D341Med (cell line): ENCODE measurements around the gene SLC2A6.

Source experiments
- DNase-seq: peaks from one replicate; pipeline ENCODE4 v3.0.0; 2012; ENCODE audit warnings: low spot score

Gene SLC2A6, protein sequence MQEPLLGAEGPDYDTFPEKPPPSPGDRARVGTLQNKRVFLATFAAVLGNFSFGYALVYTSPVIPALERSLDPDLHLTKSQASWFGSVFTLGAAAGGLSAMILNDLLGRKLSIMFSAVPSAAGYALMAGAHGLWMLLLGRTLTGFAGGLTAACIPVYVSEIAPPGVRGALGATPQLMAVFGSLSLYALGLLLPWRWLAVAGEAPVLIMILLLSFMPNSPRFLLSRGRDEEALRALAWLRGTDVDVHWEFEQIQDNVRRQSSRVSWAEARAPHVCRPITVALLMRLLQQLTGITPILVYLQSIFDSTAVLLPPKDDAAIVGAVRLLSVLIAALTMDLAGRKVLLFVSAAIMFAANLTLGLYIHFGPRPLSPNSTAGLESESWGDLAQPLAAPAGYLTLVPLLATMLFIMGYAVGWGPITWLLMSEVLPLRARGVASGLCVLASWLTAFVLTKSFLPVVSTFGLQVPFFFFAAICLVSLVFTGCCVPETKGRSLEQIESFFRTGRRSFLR

GRCh38 chr9:133478851-133479711 is at the start of gene SLC2A6:
Gene SLC2A6, minus strand, starts transcription at chr9:133479099. Its CDS starts 40 bp downstream, at chr9:133479059.
- DNase-seq, result peak; percentile 96

DNA sequence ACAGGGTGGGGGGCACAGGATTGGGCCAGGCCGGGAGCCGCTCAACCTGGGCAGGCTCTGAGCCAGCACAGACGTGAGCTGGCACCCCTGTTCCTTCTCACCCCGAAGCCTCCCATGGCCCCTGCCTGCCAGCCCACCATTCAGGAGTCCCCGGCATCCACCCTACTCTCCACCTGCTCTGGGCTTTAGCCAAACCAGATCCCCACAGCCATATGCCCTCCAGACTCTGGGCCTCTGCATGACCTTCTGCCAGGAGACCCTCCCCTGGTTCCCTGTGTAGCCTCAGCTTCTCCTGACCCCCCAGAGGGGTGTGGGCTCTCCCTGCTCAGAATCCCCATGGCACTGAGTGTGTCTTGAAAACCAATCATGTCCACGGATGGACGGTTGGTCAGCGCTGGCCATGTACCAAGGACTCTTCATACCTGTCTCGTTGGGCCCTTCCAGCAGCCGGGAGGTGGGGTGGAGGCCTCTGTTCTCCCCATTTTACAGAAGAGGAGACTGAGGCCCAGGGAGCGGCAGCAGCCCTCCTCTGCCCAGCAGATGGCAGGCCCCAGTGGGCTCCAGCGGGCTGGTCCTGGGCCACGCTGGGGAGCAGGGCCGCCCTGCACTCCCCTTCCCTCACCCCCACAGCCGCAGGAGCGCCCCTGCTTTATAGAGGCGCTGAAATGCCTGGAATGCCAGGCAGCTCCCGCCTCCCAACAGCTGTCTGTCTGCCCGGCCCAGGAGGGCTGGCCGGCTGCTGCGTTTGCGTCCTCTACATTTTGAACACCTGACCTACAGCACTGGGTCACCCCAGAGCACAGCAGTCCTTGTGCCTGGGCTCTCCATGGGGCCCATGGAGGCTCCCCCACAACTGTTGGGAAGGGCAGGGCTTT is 49.3 kb upstream of the SLC2A6 start:
- no peak for DNase-seq

GRCh38 chr9:133527444-133527920 is 48.6 kb upstream of the SLC2A6 start:
- DNase-seq, result no peak

DNA sequence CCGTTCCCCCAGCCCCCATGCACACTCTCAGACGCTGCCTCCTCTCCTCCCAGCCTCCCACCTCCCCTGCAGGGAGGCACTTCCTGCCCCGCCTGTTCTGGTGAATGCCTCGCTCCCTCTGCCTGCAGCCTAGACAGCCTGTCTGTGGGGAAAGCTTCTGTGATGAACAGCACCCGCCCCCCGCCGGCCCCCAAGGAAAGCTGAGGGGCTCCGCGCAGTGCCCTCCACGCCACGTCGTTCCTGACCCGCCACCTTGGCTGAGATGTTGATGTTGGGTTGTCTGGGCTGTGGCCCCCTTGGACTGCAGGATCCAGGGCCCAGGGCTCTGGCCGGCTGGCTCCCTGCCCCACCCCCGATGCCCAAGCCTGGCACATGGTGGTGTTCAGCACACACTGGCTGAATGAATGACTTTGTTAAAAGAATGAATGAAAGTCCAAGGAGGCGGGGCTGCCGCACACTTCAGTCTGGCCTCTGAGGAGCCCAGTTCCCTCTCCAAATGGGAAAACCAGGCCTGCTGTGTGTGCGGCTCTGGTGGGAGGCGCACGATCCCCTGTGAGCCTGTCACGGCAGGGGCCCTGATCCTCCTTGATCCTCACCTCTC is 47.9 kb upstream of the SLC2A6 start:
- no peak for DNase-seq

DNA sequence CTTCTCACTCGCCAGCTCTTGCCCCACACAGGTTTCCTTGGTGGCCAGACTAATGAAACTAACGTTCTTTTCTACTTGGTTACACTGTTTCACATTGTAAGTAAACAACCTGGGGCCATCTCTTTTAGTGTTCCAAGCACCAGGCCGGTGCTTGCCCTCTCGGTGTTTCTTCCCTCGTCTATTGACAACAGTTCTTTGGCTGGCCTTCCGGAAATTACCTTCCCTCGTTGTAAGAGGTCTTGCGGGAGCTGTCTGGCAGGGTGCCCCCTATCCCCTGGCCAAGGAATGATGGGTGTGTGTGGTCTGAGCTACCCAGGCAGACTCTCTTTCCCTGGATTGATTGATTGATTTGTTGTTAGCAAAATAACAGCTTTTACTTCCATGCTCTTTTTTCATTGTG is 46.8 kb upstream of the SLC2A6 start:
- no peak for DNase-seq

DNA sequence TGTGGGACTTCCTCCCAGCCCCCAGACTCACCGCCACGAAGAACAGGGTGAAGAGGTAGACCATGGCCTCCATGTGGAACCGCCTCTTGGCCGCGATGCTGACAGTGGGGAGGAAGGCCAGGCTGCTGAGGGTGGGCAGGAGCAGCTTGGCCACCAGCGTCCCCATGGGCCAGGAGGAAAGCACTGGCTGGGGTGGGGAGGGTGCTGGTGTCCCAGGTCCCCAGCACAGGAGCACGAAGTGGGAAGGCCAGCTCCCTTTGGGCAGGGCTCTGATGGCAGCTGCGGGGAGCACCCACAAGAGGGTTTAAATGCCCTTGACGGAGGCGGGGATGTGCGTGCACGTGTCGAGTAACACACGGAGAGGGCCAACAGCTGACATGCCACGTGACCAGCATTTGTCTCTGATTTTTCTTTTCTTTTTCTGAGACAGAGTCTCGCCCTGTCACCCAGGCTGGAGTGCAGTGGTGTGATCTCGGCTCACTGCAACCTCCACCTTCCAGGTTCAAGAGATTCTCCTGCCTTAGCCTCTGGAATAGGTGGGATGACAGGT is 45.9 kb upstream of the SLC2A6 start, which contains the start of gene MYMK:
TSS of gene MYMK (minus strand) at position 281 of the 550 bp plus-strand sequence. CDS start at position 166, 115 bp downstream.
- no peak for DNase-seq

- DNase-seq, result no peak
Measured at GRCh38 chr9:133524146-133524545, 45.2 kb upstream of the SLC2A6 start.

GRCh38 chr9:133523106-133523505 is 44.2 kb upstream of the SLC2A6 start:
- no peak for DNase-seq

DNA sequence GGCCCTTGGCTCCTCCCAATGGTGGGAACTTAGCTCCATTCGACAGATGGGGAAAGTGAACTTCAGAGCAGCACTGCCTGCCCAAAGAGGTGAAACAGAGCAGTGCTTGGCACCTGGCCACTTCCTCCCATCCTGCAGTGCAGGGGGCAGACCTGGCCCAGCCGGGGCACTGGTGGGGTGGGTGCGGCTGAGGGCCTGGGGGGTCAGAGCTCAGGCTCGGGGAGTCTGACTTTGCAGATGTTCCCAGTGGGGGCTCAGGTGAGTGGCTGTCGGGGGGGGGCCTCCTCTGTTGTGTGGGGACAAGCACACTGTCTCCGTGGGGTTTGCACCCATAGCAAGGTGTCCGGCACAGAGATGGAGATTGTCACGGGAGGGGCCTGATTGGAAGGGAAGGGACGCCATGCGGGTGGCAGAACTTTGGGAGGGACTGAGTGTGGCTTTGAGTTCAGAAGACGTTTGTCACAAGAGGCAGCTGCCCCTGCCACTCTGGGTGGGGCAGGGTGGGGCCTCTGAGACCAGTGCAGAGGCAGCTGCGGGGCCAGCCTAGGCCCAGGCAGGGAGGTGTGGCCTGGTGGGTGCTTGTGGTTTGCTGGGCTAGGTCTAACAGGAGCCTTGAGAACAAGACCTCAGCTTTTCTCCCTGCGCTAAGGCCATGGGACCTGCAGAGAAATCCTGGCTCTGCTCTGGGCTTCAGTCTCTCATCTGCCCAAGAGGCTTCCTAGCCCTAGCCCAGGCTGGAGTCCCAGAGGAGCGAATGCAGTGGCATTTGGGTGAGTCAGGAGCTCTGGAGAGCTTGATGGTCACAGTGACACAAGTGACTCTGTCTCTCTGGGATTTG is 43.4 kb upstream of the SLC2A6 start:
- DNase-seq, result no peak

DNA sequence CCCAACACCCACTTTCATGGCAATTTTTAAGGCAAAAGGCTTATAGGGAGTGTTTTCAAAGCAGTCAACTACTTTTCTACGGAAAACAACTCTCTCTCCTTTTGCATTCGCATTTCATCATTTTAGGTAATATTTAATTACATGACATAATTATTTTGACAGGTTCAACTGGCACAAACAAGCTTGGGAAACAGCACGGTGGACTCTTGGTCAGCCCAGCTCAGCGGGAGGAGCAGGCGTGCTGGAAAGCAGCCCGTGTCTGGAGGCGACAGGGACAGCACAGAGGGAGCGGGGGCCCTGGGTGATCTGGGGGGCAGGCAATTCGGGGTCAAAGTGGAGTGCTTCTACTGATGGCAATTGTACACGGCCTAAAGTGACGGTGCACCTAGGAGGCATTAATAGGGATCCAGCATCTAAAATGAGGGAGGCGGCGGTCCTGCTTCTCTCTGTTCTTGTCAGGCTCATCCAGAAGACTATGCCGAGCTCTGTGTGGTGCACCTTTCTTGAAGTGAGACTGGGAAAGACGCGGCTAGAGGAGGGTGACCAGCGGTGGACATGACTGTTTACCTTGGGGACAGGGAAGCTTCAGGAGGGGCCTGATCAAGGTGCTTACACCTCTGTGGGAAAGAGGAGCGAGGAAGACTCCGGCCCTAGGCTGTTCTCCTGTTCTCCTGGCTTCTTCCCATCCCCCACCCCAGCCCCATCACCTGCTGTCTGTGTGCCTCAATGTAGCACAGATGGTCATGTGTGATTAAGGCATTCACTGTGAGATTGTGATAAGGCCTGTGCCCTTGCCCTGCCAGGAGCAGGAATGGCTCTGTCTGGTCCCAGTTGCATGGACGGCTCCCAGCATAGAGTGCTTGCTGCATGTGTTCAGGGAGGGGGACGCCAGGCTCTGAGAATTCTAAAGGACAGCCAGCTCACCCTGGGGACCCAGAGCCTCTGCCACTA is 42.5 kb upstream of the SLC2A6 start:
- no peak for DNase-seq

DNA sequence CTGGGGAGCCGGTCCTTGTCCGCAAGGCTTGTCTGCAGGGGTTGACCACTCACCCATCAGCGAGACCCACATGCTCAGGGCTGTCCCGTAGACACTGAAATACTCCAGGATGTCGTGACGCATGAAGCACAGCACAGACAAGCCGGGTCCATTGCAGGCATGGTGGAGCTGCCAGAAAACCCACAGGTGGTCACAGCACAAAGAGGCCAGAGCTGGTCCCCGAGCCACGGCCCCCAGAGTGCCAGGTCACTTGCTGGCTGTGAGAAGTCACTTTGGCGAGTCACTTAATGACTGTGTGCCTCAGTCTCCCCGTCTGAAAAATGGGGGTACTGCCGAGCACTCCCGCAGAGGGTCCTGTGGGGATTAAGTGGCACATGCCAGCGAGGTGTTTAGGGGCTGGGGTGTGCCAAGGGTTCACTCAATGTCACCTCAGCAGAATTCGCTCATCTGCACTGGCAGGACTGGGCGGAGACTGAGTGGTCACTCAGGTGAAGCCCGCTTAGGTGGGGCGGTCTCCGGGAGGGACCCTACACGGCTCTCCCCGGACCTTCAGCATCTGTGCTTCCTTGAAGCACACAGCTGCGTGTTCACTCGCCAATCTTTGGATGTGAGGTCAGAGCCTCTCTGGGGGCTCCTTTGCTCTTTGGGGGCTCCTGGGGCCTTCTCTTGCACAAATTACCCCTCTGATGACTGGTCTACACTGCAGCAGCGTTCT is 41.4 kb upstream of the SLC2A6 start:
- no peak for DNase-seq

DNA sequence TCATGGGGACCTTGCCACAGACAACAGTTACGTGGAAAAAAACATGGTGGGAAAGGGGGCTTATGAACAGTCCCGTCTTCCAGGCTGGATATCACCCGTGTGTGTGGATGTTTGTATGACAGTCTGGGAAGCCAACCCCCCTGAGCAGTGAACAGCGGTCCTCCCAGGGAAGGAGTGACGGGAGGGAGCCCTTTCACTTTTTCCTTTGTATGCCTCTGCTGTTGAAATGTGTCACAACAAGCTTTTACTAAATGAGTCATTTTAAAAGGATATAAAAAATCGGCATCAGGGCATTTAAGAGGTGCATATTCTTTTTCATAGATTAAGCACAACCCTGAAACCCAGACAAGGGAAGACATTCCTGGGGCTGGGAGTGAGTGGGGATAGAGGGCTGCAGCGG is 40.8 kb upstream of the SLC2A6 start:
- DNase-seq, result no peak

DNA sequence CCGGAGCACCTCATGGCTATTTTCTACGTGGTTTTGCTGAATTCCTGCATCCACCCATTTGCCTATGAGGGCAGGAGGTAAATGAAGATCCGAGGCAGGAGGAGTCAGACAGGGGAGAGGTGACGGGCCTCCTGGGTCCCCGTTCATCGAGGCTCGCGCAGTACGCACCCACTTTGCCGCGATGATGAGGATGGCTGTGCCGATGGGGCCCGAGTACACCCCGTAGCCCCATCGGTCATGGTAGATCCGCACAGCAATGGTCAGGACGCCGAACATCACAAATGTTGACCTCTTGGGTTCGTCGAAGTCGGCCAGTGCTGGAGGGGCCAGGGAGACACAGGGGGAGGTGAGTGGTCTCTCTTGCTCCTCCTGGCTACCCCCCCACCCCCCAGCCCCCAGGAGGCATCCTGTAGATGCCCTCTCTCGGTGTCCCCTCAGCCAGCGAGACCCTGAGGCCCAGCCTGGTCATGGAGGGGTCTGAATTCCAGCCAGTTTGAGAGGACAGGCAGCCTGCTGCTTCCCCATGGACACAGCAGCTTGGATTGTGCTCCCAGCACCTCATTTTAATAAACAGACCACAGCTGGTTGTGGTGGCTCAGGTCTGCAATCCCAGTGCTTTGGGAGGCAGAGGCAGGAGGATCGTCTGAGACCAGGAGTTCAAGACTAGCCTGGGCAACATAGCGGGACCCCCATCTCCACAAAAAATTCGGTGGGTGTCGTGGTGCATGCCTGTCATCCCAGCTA is 40.0 kb upstream of the SLC2A6 start:
- no peak for DNase-seq

DNA sequence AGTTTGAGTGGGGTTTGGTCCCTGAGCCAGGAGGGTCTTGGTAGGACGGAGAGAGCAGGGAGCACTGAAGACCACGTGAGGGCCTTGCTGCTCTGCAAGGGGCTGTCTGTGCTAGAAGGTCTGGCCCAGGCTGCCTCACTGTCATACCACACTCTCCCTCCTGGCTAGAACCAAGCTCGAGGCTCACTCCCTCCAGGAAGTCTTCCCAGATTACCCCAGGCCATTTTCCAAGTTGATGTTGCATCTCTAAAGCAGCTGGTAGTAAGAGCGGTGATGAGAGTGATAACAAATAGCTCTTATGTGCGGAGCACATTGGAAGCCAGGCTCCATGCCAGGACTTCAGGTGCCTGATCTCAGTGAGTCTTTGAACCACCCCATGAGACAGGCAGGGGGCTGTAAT is 39.3 kb upstream of the SLC2A6 start:
- no peak for DNase-seq

GRCh38 chr9:133517711-133518110 is 38.8 kb upstream of the SLC2A6 start:
- DNase-seq, result no peak

- DNase-seq, result no peak
Measured at GRCh38 chr9:133516961-133517350, 38.1 kb upstream of the SLC2A6 start.

GRCh38 chr9:133516256-133516960 is 37.5 kb upstream of the SLC2A6 start:
- DNase-seq, result no peak
